ENCODE data around the gene PRSS3.
"Not testable (repeated sequence)": the region's sequence is repeated elsewhere in the genome, so short reads cannot be mapped to it uniquely, and the experiment has no call there.

Gene PRSS3

DNA sequence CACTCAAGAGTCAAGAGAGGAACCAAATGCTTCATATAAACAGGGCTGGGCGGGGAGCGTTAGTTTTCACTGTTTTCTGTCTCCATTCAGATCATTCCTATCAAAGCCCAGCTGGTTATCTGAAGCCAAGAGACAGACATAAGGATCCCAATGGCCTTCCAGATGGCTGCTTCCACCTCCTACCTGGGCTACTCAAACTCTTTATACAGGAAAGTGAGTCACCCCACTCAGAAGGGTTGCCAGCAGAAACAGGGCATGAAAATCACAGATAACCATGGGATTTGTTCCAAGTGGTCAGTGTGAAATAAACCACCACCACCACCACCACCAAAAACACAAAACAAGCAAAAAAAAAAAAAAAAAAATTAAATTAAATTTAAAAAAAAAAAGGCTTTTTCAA, 5.5 kb downstream of the PRSS3 start:
- no peak overlapping the region for H3K4ac ChIP-seq (ENCODE audit: low read length)
- H3K23ac ChIP-seq (ENCODE audit: low read depth, low read length, poor library complexity), result no peak overlapping the region
- no peak overlapping the region for H2AFZ ChIP-seq (ENCODE audit: low read length)
- no peaks in the 10 kb centered on the region for H3K4me1 ChIP-seq (ENCODE audit: control insufficient read depth in 2 of 2, insufficient read depth in 1 of 2, low read depth in 1 of 2, low read length in 2 of 2)
- DNase-seq (ENCODE audit: low spot score), result no peak
- H2BK12ac ChIP-seq (ENCODE audit: low read length), result no peak overlapping the region
- no peak overlapping the region for H3K18ac ChIP-seq (ENCODE audit: low read length)
- no peak overlapping the region for H2BK120ac ChIP-seq (ENCODE audit: low read depth, low read length)
- no peak overlapping the region for H3K14ac ChIP-seq (ENCODE audit: low read length)
- WGBS, 2 donors (ENCODE audit: extremely low coverage in 2 of 2, insufficient read length in 2 of 2, insufficient replicate concordance in 1 of 2), result no CpG with 5 or more reads among the region's 2 CpGs
- no peak overlapping the region for H4K8ac ChIP-seq (ENCODE audit: low read depth, low read length)
- H3K9me3 ChIP-seq (replicated peaks in 1 of 2; ENCODE audit: control insufficient read depth in 2 of 2, insufficient read depth in 1 of 2, low read depth in 1 of 2, low read length in 2 of 2), result peaks cover 0 to 9% of the 10 kb centered on the region in 2 donors
- no peaks in the 10 kb centered on the region for H3K36me3 ChIP-seq (replicated peaks in 1 of 2; ENCODE audit: control insufficient read depth in 2 of 2, insufficient read depth in 2 of 2, low read length in 2 of 2)
- no peak overlapping the region for H2BK15ac ChIP-seq (ENCODE audit: low read length)
- H3K27ac ChIP-seq (replicated peaks; ENCODE audit: low read length), result no peak overlapping the region
- H3K27me3 ChIP-seq (ENCODE audit: control insufficient read depth in 3 of 3, insufficient read depth in 3 of 3, low read depth in 1 of 3, low read length in 3 of 3), result peaks cover 0 to 5% (median 0%) of the 10 kb centered on the region in 3 experiments
- H3K4me3 ChIP-seq (ENCODE audit: low read length in 2 of 2), result no peak overlapping the region
- no peak overlapping the region for H2BK5ac ChIP-seq (ENCODE audit: low read length)
- H3K9ac ChIP-seq (ENCODE audit: low read depth, low read length, poor library complexity), result no peak overlapping the region
- H4K91ac ChIP-seq (ENCODE audit: low read depth, low read length, poor library complexity), result no peak overlapping the region
- no peak overlapping the region for H2AK5ac ChIP-seq (ENCODE audit: low read depth, low read length)
- H3K79me1 ChIP-seq (ENCODE audit: low read depth, low read length), result no peaks in the 10 kb centered on the region
- H3K4me2 ChIP-seq (ENCODE audit: insufficient read depth, low read length, poor library complexity, severe bottlenecking), result no peak overlapping the region

DNA sequence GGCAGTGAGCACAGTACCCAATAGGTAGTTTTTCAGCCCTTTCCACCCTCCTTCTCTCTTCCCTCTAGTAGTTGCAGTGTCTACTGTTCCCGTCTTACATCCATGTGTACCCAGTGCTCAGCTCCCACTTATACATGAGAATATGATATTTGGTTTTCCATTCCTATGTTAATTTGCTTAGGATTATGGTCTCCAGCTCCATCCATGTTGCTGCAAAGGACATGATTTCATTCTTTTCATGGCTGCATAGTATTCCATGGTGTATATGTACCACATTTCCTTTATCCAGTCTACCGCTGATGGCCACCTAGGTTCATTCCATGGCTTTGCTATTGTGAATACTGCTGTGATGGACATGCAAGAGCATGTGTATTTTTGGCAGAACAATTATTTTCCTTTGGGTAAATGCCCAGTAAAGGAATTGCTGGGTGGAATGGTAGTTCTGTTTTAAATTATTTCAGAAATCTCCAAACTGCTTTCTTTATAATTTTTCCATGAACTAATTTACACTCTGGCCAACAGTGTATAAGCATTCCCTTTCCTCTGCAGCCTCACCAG, 6.7 kb downstream of the PRSS3 start:
- not testable (repeated sequence) for H3K4ac ChIP-seq (ENCODE audit: low read length); H2BK5ac ChIP-seq (ENCODE audit: low read length)
- WGBS, 2 donors (ENCODE audit: extremely low coverage in 2 of 2, insufficient read length in 2 of 2, insufficient replicate concordance in 1 of 2), result no CpG with 5 or more reads among the region's 2 CpGs

DNA sequence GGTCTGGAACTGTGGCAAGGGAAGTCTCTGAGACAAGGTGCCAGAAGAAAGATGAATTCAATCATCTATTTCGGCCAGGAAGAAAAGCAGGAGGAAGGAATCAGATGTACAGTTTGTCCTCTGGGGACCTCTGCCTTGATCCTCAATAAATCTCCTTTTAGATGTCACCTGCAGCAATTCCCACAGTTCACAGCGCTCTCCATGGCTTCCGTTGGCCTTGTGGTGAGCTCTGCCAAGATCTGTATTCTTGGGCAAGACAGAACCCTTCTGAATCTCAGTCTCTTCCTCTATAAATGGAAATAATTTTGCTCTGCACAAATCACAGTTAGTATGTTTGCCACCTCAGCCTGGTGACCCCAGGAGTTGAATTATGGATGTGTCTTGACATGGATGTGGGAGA, 8.8 kb downstream of the PRSS3 start:
- H2BK5ac ChIP-seq (ENCODE audit: low read length); H2AK5ac ChIP-seq (ENCODE audit: low read depth, low read length); H3K4me3 ChIP-seq (ENCODE audit: low read length in 2 of 2); H3K18ac ChIP-seq (ENCODE audit: low read length); H4K91ac ChIP-seq (ENCODE audit: low read depth, low read length, poor library complexity); H3K14ac ChIP-seq (ENCODE audit: low read length); H3K9ac ChIP-seq (ENCODE audit: low read depth, low read length, poor library complexity); H3K27me3 ChIP-seq (ENCODE audit: control insufficient read depth in 3 of 3, insufficient read depth in 3 of 3, low read depth in 1 of 3, low read length in 3 of 3); DNase-seq (ENCODE audit: low spot score); H3K4me2 ChIP-seq (ENCODE audit: insufficient read depth, low read length, poor library complexity, severe bottlenecking); H2BK15ac ChIP-seq (ENCODE audit: low read length); H3K23ac ChIP-seq (ENCODE audit: low read depth, low read length, poor library complexity); H3K9me3 ChIP-seq (replicated peaks in 1 of 2; ENCODE audit: control insufficient read depth in 2 of 2, insufficient read depth in 1 of 2, low read depth in 1 of 2, low read length in 2 of 2); H3K27ac ChIP-seq (replicated peaks; ENCODE audit: low read length); H3K4me1 ChIP-seq (ENCODE audit: control insufficient read depth in 2 of 2, insufficient read depth in 1 of 2, low read depth in 1 of 2, low read length in 2 of 2); H2BK12ac ChIP-seq (ENCODE audit: low read length); H2AFZ ChIP-seq (ENCODE audit: low read length); H3K4ac ChIP-seq (ENCODE audit: low read length); H4K8ac ChIP-seq (ENCODE audit: low read depth, low read length); H2BK120ac ChIP-seq (ENCODE audit: low read depth, low read length); H3K79me1 ChIP-seq (ENCODE audit: low read depth, low read length); H3K36me3 ChIP-seq (replicated peaks in 1 of 2; ENCODE audit: control insufficient read depth in 2 of 2, insufficient read depth in 2 of 2, low read length in 2 of 2): not testable (repeated sequence)
- no CpG with 5 or more reads among the region's 3 CpGs for WGBS, 2 donors (ENCODE audit: extremely low coverage in 2 of 2, insufficient read length in 2 of 2, insufficient replicate concordance in 1 of 2)

More for the DNA sequence above, 6.7 kb downstream of the PRSS3 start:
- H3K4me3 ChIP-seq (ENCODE audit: low read length in 2 of 2); H4K91ac ChIP-seq (ENCODE audit: low read depth, low read length, poor library complexity); H2BK120ac ChIP-seq (ENCODE audit: low read depth, low read length); H3K9me3 ChIP-seq (replicated peaks in 1 of 2; ENCODE audit: control insufficient read depth in 2 of 2, insufficient read depth in 1 of 2, low read depth in 1 of 2, low read length in 2 of 2); H3K9ac ChIP-seq (ENCODE audit: low read depth, low read length, poor library complexity); H3K79me1 ChIP-seq (ENCODE audit: low read depth, low read length); DNase-seq (ENCODE audit: low spot score); H3K36me3 ChIP-seq (replicated peaks in 1 of 2; ENCODE audit: control insufficient read depth in 2 of 2, insufficient read depth in 2 of 2, low read length in 2 of 2); H3K27ac ChIP-seq (replicated peaks; ENCODE audit: low read length); H2AK5ac ChIP-seq (ENCODE audit: low read depth, low read length); H3K4me2 ChIP-seq (ENCODE audit: insufficient read depth, low read length, poor library complexity, severe bottlenecking); H3K14ac ChIP-seq (ENCODE audit: low read length); H2AFZ ChIP-seq (ENCODE audit: low read length); H4K8ac ChIP-seq (ENCODE audit: low read depth, low read length); H2BK12ac ChIP-seq (ENCODE audit: low read length); H2BK15ac ChIP-seq (ENCODE audit: low read length); H3K23ac ChIP-seq (ENCODE audit: low read depth, low read length, poor library complexity); H3K18ac ChIP-seq (ENCODE audit: low read length); H3K27me3 ChIP-seq (ENCODE audit: control insufficient read depth in 3 of 3, insufficient read depth in 3 of 3, low read depth in 1 of 3, low read length in 3 of 3); H3K4me1 ChIP-seq (ENCODE audit: control insufficient read depth in 2 of 2, insufficient read depth in 1 of 2, low read depth in 1 of 2, low read length in 2 of 2): not testable (repeated sequence)

DNA sequence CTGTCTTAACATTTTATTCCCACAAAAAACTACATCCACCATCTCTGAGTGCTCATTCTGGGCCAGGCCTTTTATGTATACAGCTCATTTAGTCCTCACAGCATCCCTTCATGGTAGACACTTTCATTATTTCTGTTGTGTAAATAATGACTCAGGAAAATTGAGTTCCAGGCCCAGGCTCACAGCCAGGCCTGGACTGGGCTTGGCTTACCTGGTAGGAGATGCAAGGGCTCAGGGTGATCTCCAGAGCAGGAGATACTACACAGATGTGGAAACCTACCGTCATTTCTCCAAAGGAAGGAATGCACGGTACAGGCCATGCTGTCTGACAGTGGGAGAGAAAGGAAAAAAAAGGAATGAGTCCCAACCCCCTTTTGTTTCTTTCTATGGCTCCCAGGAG, 11.8 kb downstream of the PRSS3 start:
- not testable (repeated sequence) for H3K79me1 ChIP-seq (ENCODE audit: low read depth, low read length); H3K27ac ChIP-seq (replicated peaks; ENCODE audit: low read length); H3K14ac ChIP-seq (ENCODE audit: low read length); H3K9ac ChIP-seq (ENCODE audit: low read depth, low read length, poor library complexity); H3K36me3 ChIP-seq (replicated peaks in 1 of 2; ENCODE audit: control insufficient read depth in 2 of 2, insufficient read depth in 2 of 2, low read length in 2 of 2); H4K8ac ChIP-seq (ENCODE audit: low read depth, low read length); H2BK120ac ChIP-seq (ENCODE audit: low read depth, low read length); H4K91ac ChIP-seq (ENCODE audit: low read depth, low read length, poor library complexity); H3K27me3 ChIP-seq (ENCODE audit: control insufficient read depth in 3 of 3, insufficient read depth in 3 of 3, low read depth in 1 of 3, low read length in 3 of 3); H2BK5ac ChIP-seq (ENCODE audit: low read length); H3K9me3 ChIP-seq (replicated peaks in 1 of 2; ENCODE audit: control insufficient read depth in 2 of 2, insufficient read depth in 1 of 2, low read depth in 1 of 2, low read length in 2 of 2); H3K4me2 ChIP-seq (ENCODE audit: insufficient read depth, low read length, poor library complexity, severe bottlenecking); H3K4me1 ChIP-seq (ENCODE audit: control insufficient read depth in 2 of 2, insufficient read depth in 1 of 2, low read depth in 1 of 2, low read length in 2 of 2); H3K4ac ChIP-seq (ENCODE audit: low read length); H2BK12ac ChIP-seq (ENCODE audit: low read length); H3K4me3 ChIP-seq (ENCODE audit: low read length in 2 of 2); DNase-seq (ENCODE audit: low spot score); H2AK5ac ChIP-seq (ENCODE audit: low read depth, low read length); H2BK15ac ChIP-seq (ENCODE audit: low read length); H3K18ac ChIP-seq (ENCODE audit: low read length); H3K23ac ChIP-seq (ENCODE audit: low read depth, low read length, poor library complexity)
- WGBS, 2 donors (ENCODE audit: extremely low coverage in 2 of 2, insufficient read length in 2 of 2, insufficient replicate concordance in 1 of 2), result no CpG with 5 or more reads among the region's 2 CpGs
- peak overlapping the region; percentile 59 for H2AFZ ChIP-seq (ENCODE audit: low read length)

Data from neuronal stem cell (in vitro differentiated cells).